ENCODE measurements around the gene LSS.
"Not testable (repeated sequence)": the region's sequence is repeated elsewhere in the genome, so short reads cannot be mapped to it uniquely, and the experiment has no call there.

Gene LSS

GRCh38 chr21:46245213-46245915 is 16.8 kb upstream of the LSS start:
- no peak for DNase-seq

- DNase-seq: no peak
Observed at GRCh38 chr21:46244602-46245001, 16.0 kb upstream of the LSS start.

- DNase-seq: no peak
Observed at GRCh38 chr21:46243960-46244361, 15.4 kb upstream of the LSS start.

- DNase-seq: no peak
Observed at GRCh38 chr21:46243325-46243724, 14.8 kb upstream of the LSS start.

GRCh38 chr21:46241577-46241976 is 13.0 kb upstream of the LSS start:
- DNase-seq: not testable (repeated sequence)

GRCh38 chr21:46239817-46240325 is 11.3 kb upstream of the LSS start:
- no peak for DNase-seq

- no peak for DNase-seq
Observed at GRCh38 chr21:46237474-46237873, 8.9 kb upstream of the LSS start.

GRCh38 chr21:46234436-46234950 is 5.9 kb upstream of the LSS start:
- DNase-seq: no peak

- no peak for DNase-seq
Observed at GRCh38 chr21:46229923-46230260, 1.3 kb upstream of the LSS start.

GRCh38 chr21:46229133-46229922 is 754 bp upstream of the LSS start:
- no peak for DNase-seq

GRCh38 chr21:46227811-46228344 is 696 bp downstream of the LSS start:
- no peak for DNase-seq

- peak; percentile 16 for DNase-seq
Observed at GRCh38 chr21:46226920-46227599, 1.5 kb downstream of the LSS start.

- DNase-seq: no peak
Observed at GRCh38 chr21:46226146-46226545, 2.4 kb downstream of the LSS start.

GRCh38 chr21:46223661-46224060 is 4.9 kb downstream of the LSS start:
- not testable (repeated sequence) for DNase-seq

- DNase-seq: no peak
Observed at GRCh38 chr21:46223217-46223616, 5.4 kb downstream of the LSS start.

- no peak for DNase-seq
Observed at GRCh38 chr21:46222436-46223116, 6.0 kb downstream of the LSS start.

GRCh38 chr21:46221664-46222435 is 6.7 kb downstream of the LSS start:
- no peak for DNase-seq

- no peak for DNase-seq
Observed at GRCh38 chr21:46220847-46221246, 7.7 kb downstream of the LSS start.

- no peak for DNase-seq
Observed at GRCh38 chr21:46220275-46220810, 8.2 kb downstream of the LSS start.

- DNase-seq: no peak
Observed at GRCh38 chr21:46219591-46220239, 8.9 kb downstream of the LSS start.
